HL-60 (cell line): ENCODE results near the gene KSR1.
"Not testable (repeated sequence)": the region's sequence is repeated elsewhere in the genome, so short reads cannot be mapped to it uniquely, and the experiment has no call there.

Experiments
- CTCF ChIP-seq: IDR thresholded peaks from one replicate; pipeline ENCODE4 v1.5.1; 2011; ENCODE audit warnings: low read length, control low read depth, inconsistent platforms; ENCODE audit not compliant: insufficient read depth
- POLR2AphosphoS5 ChIP-seq: IDR thresholded peaks from 2 replicates; pipeline ENCODE4 v1.6.1; 2012; ENCODE audit warnings: low read depth
- REST ChIP-seq: IDR thresholded peaks from 2 replicates; pipeline ENCODE4 v1.6.1; 2012; ENCODE audit warnings: low read depth; ENCODE audit not compliant: insufficient replicate concordance

- not testable (repeated sequence) for TF ChIP-seq CTCF, POLR2AphosphoS5, REST
Observed at GRCh38 chr17:27421626-27422025, 34.6 kb upstream of the KSR1 start.
